Midbrain (tissue), 1 donor: ENCODE measurements around the gene POLG.

Source experiments
- DNase-seq: peaks from one replicate; lab custom pipeline; 2025; lab: John Stamatoyannopoulos, UW

The POLG gene

DNA sequence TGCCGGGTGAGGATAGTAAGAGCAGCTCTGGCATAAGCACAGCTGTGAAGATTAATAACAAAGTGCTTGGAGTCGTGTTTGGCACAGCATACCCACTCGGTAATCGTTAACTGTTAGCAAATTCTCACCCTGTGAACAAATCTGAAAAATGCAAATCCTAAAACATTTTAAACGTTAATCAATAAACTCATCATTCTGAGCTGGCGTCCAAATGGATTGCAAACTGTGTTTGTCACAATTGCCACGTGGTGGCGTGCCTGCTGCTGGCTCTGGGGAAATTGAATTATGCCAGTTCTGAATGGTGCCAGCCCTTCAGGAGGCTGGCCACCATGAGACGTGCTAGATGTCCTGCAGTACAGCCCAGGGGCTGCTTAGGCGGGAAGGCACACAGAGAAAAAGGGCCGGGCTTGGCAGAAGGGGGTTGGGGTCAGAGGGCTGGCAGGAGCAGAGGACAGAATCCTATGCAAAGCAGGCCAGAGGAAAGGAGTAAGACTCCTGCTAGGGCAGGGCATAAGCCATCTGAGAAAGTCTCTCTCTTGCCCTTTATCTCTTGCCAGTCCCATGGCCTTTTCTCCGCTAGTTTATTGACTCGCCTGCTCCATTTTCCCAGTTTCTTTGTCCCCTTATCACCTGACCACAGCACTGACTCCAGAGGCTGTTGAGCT lies 22.1 kb upstream of the POLG start:
- DNase-seq: peak; percentile 53

DNA sequence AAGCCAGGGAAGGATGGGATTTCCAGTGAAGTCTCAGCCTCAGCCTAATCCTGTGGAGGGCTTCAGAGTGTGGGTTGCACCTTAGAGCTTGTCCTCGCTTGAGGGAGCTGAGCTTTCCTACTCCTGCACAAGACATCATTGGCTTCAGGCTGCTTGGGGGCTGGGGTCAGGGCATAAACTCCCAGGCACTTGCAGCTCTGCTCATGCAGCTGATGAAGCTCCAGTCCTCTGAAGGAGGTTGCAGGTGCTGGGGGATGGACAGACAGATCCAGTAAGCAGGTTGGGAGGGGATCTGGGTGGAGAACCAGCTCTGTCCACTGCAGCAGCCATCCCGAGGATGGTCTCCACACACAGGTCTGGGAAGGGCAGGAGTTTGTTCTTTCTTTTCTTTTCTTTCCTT lies 19.4 kb upstream of the POLG start:
- DNase-seq: no peak

DNA sequence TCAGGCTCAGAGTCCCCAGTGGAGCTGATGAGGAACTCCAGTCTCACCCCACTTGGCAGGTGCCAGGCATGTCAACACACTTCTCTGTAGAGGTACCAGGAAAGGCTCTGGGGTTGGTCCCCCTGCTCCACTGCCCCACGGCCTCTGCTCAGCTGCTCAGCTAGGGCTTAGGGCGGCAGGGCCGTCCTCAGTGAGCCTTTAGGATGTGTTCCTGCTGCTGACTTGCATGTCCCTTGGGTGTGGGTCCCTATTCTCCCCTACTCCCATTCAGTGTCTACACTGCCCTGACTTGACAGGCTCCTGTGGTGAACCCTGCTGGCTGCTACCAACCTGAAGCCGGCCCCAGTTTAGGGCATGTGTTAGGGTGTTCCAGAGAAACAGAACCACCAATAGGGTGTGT lies 17.9 kb upstream of the POLG start:
- no peak for DNase-seq

DNA sequence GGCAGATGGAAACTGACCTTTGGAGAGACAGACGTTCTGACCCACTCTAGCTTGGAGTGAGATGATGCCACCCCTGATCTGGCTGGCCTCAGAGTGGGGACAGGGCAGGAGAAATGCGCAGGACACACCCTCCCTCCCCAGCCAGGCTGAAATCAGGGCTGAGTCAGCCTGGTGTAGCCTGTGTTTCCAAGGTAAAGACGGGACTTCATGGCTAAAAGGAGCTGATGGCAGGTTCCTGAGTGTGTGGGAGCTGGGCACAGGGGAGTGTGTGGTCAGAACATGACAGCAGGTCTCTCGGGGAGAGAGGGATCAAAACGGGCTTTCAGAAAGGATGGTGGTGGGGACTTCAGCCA lies 14.6 kb upstream of the POLG start:
- no peak for DNase-seq

DNA sequence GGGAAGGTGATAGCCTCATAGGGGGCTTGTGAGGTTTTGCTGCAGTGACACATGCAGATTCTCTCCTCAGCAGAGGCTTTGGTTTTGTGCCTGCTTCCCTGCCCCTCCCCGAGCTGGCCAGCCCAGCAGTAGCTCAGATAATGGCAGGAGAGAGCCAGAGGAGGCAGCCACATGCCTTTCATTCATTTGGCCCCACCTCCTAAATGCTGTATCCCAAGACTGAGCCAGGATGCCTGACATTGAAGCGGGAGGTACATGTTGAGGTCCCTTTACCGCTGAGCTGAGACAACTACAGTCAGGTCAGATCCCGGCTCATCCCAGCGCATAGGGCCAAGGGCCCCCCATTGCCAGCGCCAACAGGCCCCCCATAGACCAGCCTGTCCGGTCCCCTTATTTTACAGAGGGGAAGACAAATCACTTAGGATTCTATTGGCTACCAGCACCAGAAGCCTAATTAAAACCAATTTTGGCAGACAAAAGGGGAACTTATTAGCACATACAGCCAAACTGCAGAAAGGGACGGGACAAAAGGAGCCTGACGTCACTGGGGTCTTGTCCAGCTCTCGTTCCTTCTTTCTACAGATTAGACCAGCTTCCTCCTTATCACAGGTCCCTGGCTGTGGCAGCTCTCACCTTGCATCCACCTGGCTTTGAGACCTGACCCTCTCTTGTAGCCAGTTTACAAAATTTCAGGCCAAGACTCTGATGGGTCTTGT lies 12.1 kb upstream of the POLG start:
- no peak for DNase-seq

DNA sequence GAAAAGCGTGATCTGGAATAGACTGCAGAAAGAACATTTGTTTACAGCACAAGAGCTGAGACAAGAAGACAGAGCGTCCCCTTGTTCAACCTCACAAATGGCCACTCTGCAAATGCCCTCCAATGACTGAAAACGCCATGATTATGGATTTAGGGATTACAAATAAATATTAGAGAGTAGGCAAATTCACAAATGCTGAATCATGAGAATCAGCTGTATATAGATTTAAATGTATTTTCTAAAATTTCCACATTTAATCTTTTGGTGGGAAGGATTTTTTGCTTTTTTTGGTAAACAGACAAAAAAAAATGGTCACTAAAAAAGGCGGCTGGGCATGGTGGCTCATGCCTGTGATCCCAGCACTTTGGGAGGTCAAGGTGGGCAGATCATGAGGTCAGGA lies 10.6 kb upstream of the POLG start:
- DNase-seq: no peak

DNA sequence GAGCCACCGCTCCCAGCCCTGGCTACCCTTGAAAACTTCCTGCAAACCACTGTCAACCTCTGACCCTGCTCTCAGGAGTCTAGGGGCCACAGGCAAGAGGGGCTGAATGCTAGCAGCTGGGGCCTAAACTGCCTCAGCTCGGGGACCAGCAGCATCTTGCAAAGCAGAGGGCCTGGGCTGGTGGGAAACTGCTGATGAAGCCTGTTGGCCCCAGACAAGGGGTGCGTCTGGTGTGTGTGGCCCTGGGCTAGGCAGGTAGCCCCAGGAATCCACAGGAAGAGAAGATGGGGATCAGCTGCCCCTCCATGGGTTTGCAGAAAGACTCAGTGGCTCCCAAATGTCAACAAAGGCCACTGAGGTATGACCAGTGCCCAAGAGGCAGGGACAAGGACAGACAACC lies 8.2 kb upstream of the POLG start:
- DNase-seq: no peak

DNA sequence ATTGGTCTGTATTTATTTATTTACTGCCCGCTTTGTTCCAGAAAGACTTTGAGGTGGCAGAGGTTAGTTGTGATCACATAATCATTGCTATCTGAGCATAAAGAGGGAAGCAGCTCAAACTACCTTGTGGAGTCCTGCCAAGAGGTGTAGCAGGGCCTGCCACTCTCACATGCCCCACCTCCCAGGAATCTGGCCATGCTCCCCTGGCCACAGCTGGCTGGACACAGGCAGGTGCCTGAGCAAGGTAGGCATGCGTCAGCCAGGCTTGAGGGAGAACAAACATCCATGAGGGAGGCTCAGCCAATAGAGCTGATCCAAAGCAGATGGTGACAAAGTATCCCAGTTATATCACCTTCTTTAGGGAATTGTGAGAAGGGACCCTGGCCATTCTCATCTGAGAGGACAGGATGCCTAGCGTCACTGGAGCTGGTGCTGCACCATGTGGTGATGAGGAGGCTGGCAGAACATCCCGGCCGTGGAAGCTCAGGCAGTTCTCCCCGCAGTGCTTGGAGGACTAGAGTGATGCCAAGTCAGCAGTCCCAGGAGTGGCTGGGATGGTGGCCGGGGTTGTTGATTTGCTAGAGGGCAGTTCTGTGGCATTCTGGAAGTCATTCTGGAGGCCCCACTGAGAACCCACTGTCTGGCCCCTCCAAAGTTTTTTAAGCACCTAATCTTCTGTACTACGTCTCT lies 6.8 kb upstream of the POLG start:
- DNase-seq: no peak

DNA sequence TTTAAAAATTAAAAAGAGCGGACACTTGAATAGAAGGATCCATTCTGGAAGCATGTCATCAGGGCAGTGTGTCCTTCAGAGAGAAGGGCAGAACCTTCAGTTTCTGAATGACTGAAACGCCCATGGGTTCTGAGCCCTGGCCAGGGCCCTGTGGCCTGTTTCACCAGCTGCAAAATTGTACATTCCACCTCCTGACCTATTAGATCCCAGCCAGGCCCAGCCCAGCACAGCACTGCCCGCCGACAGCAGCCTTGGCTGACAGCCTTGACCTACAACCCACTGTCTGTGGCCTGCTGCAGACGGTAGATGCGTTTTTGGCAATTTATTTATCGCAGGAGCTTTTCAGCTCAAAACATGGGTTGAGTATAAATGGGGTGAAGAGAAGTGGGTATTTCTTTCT lies 5.9 kb upstream of the POLG start:
- DNase-seq: no peak

DNA sequence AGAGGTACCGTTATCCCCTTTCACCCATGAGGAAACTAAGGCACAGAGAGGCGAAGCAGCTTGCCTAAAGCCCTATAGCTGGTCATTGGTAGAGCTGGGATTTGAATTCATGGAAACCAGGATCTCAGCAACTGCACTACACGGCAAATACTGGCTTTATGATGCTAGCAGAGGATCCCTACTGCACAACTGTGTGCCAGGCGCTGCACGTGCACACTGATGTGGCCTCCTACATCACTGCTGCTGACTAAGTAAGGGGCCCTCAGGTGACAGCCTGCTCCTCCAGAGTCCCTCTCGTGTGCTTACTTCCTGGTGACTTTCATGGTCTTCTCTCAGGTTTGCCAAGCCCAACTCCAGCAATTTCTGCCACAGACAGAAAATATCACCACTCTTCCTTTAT lies 3.4 kb upstream of the POLG start:
- DNase-seq: no peak

DNA sequence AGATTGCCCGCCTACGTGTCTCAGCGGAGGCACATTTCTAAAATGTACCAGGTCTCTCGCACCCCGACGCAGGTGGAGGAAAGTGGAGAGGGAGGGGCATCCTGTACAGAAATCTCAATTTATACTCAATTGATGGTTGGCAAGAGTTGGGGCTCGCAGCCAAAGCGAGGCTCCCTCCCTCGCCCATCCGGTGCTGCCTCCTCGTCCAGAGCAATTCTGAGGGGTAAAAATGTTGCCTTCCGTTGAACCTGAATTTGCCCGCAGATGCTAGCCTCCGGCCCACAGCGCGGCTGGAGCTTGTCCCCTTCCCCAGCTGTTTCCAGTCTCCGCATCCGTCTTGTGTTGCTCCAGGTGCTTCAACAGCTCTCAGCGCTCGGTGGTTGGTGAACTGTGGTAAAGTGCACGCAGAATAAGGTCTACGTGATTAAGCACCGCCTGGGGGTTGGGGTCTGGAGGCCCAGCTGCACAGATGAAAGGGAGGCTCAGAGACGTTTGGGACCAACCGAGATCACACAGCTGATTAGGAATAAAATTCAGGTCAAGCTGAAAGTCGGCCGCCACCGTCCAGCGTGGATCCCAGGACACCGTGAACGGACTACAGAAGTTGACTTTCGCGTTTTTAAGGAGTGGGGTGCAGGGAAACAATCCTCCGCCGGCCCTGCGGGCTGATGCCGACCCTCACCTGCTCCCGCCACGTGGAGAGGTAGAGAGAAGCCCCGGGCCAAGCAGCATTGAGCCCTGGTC lies 846 bp upstream of the POLG start:
- DNase-seq: no peak

DNA sequence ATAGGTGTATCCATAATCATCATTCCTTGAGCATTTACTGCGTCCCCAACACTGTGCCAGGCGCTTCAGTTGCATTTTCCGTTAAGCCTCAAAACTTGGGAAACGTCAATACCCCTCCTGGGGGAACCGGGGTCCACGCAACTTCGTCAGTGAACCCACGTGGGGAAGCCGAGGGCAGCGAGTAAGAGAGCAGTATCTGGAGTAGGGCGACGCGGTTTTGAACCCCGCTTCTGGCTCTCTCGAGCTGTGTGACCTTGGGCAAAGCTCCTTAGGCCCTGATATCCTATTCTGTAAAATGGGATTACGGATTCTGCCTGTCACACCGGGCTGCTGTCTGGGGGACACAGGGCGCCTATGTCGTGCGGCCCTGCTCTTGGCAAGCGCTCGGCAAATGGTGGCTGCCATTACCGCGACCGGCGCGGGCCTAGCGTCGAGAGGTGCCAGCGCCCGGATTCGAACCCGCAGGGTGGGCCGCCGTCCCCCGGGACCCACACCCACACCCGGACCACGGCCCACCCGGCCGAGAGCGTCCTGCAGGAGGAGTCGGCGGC lies 590 bp downstream of the POLG start:
- DNase-seq: peak; percentile 45

DNA sequence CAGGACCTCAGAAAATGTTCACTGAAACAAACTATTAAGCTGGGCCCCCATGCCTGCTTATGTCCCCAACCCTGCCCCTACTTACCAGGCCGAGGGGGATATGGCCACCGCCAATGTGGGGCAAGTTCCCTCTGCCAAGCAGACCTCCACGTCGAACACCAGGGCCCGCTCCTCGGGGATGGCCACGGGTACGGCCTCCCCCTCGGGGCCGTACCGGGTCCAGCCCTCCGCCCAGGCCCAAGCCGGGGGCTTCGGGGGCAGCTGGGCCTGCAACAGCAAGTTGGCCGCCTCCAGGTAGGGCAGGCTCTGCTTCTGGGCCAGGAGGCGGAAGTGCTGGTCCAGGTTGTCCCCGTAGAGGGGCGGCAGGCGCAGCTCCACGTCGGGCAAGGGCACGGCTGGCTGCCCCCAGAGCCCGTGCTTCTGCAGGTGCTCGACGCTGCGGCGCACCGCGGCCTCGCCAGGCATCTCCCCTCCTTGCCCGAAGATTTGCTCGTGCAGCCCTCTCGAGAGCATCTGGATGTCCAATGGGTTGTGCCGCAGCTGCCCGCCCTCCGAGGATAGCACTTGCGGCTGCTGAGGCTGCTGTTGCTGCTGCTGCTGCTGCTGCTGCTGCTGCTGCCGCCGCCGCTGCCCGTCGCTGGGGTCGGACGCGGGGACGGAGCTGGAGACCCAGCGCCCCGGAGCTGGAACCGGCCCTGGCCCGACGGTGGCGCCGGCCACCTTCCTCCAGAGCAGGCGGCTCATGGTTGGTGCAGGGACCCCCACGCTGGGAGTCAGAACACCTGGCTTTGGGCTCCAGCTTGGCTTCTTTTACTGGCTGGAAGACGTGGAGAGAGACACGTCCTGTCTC lies 1.4 kb downstream of the POLG start:
- DNase-seq: no peak

DNA sequence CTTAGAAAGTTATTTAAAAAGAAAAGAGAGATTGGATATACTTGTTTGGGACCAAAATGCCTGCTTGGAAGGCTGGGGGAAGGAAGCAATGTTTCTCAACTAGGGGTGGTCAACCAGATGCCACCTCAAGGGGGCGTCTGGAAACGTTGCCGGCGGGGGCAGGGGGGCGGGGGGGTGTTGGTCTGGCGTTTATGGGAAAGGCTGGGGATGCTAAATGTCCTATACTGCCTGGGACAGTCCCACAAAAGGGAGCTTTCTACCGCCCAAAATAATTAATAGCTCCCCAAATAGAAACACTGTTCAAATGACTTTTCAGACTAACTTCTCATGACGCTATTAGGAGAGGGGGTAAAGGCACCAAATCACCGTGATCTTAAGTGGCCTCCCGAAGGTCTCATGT lies 2.2 kb downstream of the POLG start:
- no peak for DNase-seq

DNA sequence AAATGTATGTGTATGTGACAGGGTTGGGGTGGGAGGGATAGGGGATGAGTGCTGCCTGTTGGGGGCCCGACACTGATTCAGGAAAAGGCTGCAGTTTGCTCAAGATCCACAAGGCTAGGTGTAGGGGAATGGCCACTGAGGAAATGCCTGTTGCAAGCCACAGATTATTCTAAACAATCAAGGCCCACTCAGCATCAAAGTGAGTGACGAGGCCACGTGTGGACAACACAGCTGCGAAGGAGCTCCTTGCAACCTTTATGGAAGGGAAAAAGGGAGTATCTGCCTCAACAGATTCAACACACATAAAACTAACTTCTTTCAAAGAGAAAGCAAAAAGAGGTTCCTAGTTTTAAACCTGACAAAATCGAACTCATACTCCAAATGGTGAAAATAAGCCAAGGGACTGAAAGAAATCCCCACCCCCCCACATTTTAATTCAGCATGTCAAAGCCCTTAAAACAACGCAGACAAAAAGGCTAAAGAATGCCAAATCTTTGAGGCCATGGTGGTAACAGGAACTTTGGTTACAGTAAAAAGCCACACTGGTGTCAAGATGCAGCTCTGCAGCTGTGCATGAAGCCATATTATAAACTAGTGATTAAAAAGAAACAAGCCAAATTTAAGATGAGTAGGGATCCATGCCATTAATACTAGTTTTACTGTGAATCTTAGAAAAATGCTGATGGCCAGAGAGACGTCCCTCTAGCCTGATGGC lies 3.6 kb downstream of the POLG start:
- no peak for DNase-seq

DNA sequence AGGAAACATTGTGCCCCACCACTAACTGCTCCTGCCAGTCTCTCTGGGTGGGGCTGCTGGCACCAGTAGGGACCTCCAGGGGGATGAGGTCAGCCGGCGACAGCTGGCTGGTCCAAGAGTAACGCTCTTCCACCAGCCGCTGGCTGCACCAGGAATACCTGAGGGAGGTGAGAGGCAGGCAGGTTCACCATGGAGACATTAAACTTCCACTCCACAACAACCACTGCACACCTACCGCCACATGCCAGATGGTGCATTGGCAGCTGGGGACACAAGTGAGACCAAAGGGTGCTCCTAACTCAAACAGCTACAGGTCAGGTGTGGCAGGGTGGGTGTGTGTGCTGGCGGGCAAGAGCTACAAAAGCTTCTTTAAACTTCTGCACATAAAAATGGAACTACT lies 4.5 kb downstream of the POLG start:
- no peak for DNase-seq

DNA sequence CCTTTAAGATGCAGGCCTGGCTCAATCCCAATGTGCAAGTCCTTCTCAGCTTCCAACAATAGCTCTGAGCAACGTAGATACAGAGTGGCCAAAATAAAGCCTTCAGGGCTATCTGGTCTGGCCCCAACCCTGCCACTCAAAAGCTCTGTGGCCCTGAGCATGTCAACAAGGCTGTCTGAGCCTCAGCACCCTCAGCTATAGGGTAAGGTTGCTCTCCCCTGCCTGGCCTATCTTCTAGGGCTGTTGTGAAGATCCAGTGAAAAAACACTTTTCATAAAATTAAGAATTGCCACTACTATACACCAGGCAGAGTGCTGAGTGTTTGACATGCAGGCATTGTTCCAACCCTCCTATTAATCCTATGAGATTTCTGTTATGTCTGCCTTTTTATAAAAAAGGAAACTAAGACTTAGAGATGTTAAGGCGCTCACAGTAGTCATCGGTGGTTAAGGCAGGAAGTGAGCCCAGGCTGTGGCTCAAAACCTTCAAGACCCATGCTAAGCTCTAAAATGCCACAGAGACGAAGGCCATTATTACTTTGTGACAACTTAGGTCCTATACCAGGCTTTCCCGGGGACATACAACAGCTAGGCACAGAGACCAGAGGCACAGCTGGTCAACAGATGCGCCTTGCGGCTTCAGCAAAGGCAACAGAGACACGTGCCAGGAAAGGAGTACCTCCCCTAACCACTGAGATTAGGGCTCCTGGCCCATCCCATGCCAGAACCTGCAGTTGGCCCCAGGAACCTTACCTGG lies 5.1 kb downstream of the POLG start:
- DNase-seq: no peak

DNA sequence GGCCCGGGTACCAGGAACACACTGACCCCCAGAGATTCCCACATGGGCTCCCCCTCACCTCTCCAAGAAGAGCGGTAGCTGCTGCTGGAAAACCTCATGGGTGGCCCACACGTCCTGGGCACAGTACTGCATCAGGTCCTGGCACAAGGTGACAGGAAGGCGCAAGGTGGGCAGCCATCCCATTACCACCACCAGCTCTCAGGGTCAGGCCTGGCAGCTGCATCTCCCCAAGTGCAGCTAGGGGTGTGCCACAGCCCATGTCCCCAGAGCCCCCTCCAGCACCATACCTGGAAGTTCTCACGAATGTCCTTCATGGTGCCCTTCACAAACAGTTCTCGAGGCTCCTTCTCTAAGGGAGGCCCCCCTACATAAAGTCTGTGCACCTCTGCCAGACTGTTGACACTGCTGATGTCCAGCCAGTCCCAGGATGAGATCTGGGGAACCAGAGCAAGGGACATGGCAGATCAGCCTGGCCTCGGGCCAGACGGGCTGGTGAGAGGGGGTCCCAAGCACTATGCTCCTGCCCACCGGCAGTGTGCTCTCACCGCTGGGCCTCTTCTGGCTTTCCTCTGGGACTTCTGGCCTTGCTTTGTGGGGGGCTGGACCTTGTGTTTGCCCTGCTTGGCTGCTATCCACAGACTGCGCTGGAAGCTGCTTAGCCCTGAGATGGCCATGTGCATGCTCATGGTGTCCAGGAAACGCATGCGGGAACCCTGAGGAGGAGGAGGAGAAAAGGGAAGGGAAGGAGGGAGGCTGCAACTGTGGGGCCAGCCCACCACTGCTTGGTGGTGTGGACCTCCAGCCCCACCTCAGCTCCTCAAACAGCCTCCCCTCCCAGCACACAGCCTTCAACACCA lies 6.0 kb downstream of the POLG start:
- peak; percentile 20 for DNase-seq

DNA sequence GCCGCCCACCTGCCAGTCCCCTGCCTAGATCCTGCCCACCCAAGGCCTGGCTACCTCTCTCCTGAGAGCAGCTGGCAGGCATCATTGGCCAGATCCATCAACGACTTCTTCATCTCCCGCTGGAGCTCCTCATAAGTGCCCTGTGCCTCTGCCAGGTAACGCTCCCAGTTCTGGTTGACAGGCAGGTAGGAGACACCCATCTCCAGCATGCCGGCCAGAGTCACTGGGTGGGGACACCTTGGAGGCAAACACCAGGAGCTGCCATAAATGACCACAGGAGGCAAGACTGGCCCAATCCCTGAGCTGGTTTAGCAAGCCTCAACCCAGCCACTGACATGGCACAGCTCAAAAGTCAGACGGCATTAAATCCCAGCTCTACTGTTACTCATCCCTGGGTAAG lies 7.5 kb downstream of the POLG start:
- DNase-seq: no peak
